GM19238 (cell line): ENCODE results near the gene SORCS3.

Source experiments
- DNase-seq: peaks from one replicate; pipeline ENCODE4 v3.0.0; 2011; ENCODE audit warnings: low spot score; ENCODE audit not compliant: insufficient read length

SORCS3 gene

GRCh38 chr10:104993085-104993484 lies 352.0 kb downstream of the SORCS3 start:
- DNase-seq = no peak

GRCh38 chr10:105001269-105001668 lies 360.2 kb downstream of the SORCS3 start:
- DNase-seq = no peak

GRCh38 chr10:105010411-105011121 lies 369.5 kb downstream of the SORCS3 start:
- DNase-seq = no peak

DNA sequence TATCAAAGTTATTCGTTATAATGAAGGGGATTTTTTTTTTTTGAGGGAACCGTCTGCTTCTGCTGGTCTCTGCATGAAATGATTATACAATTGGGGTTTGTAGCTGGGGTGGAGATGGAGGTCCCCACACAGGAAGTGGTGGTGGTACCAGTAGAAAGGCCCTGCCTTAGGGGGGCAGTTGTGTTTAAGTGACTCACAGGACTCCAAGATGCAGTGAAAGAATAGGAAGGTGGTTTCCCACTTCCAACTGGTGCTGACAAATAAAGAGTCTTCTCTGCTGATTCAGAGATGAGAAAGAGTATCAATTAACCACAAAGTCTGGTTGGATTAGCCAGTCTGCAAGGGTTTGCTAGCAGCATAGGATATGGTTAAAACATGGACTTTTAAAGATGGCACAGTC lies 376.0 kb downstream of the SORCS3 start:
- DNase-seq = no peak

DNA sequence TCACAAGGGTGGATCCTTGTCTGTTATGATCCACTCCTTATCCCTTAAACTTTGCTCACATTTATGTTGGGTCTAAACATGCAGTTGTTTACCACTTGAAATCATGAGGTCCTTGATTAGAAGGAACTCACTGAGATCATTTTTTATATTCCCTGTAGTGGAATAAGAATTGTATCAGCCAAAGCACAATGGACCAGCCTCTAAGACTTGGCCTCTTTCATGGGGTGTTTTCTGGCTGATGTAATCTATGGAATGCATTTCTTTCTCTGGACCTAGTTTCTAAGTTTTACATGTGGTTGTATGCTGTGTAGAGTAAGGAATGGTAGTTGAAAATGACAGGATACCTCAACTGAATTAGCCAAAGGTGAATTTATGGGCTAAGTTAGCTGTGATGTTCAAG lies 376.6 kb downstream of the SORCS3 start:
- no peak for DNase-seq

DNA sequence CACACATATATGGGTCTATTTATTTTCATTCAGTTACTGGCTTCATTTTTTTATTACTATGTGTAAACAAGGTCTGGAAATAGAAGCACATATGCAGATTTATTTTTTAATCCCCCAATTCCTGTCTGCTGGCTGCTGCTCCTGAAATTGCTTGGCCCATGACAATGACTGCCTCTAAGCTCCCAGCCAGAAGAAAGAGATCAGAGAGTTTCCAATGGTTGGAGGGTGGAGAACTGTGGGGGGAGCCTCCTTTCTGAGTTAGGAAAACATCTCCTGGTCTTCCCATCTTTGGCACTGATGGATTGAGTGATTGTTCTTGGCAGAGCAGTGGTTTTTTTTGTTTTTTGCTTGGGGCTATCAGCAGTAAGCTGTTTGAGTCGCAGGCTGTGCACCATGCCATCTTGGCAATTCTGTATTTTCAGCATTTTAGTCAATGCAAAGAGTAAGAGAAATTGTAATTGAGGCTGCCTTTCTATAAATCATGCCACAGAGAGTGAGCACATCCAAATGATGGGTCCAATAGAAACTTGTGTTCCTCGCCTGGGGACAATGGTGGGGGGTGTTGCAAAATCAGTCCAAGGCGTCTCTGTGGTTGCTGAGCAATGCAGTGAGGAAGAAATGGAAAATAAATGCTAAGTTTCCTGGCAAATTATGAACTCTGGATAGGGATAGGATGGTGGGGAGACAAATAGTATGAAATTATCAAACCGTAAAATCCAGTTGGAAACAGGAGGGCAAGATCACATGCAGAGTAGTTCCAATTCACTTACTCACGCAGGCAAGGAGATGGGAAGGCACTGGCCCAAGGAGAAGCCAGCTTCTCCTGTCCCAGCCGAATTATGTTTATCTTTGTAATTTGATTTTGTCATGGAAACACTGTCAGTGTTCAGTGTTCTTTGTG lies 382.4 kb downstream of the SORCS3 start:
- no peak for DNase-seq

DNA sequence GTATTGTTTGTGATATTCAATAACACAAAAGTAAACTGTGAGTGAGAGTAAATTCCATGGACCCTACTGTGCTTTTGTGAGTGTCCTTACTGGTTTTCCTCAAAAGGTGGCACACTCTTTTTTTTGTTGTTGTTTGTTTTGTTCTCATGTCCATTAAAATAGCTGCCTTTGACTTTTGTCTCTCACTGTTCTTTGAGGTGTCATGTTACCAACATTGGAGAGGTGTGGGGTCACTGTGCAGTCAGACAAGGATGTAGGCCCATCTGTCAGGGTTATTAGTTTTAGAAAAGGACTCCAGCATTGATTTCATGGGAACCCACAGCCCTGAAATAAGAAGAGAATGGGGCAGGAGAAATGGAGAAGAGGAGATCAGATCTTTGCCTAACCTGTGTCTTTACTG lies 383.1 kb downstream of the SORCS3 start:
- no peak for DNase-seq

DNA sequence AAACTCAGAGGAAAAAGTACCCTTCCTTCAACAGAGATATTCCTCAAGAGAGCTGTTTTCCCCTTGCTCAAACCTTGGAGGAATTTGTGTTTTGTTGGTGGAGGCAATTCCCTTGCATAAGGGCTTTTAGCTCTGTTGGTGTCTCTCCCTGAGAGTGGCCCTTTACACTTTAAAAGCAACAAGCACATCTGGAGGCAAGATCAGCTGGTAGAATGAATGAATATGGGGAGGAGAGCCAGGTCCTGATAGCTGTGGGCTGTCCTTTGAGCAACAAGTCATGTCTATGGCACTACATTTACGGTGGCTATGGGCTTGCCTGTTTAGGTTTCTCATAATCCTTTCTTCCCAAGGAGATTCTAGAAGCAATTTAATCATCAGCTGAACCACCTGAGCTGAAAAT lies 384.0 kb downstream of the SORCS3 start:
- no peak for DNase-seq

DNA sequence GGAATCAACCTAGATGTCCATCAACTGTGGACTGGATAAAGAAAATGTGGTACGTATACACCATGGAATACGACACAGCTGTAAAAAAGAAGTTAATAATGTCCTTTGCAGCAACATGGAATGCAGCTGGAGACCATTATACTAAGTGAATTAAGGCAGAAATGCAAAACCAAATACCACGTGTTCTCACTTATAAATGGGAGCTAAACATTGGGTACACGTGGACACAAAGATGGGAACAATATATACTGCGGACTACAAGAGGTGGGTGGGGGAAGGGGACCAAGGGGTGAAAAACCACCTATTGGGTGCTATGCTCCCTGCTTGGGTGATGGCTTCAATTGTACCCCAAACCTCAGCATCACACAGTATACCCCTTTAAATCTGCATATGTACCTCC lies 385.5 kb downstream of the SORCS3 start:
- DNase-seq = no peak

GRCh38 chr10:105029286-105029685 lies 388.2 kb downstream of the SORCS3 start:
- no peak for DNase-seq

DNA sequence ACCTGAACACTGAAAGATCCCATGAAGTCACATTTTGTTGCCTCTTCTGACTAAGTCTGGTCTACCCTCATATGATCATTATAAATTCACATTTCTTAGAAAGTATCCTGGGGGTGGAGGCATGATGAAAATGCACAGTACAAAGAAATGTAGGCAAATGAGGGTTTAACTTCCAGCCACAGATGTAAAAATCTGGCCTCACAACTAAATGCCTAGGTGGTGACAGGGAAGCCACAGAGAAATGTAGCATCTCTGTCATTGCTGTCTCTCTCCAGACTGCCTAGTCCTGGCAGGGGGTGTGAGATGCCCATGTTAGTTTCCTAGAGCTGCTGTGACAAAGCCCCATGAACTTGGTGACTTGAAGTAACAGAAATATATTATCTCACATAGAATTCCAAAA lies 395.9 kb downstream of the SORCS3 start:
- no peak for DNase-seq

- DNase-seq = no peak
Measured at GRCh38 chr10:105041956-105042355, 400.9 kb downstream of the SORCS3 start.

GRCh38 chr10:105042906-105043552 lies 401.9 kb downstream of the SORCS3 start:
- no peak for DNase-seq

GRCh38 chr10:105044902-105045301 lies 403.8 kb downstream of the SORCS3 start:
- no peak for DNase-seq

GRCh38 chr10:105056413-105056812 lies 415.3 kb downstream of the SORCS3 start:
- DNase-seq = no peak

DNA sequence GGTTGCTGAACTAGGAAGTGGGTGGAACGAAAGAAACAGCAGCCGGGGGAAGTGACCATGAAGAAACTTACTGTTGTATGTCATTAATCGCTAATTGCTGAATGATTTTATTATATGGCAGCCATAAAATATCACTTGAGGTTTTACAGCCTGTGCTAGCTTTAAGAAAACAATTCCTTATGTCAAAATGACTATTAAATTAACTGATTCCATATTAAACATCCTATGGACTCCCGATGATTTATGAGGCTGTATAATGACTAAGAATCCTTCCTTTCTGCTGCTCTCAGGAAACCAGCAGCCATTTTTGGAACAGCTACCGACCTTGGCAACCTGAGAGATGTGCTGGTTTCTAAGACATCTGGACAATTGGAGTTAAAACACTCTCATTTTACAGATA lies 421.9 kb downstream of the SORCS3 start:
- DNase-seq = no peak

GRCh38 chr10:105063796-105064195 lies 422.7 kb downstream of the SORCS3 start:
- no peak for DNase-seq

GRCh38 chr10:105068497-105068896 lies 427.4 kb downstream of the SORCS3 start:
- no peak for DNase-seq

GRCh38 chr10:105070249-105070648 lies 429.2 kb downstream of the SORCS3 start:
- DNase-seq = no peak

- DNase-seq = no peak
Measured at GRCh38 chr10:105070952-105071351, 429.9 kb downstream of the SORCS3 start.

DNA sequence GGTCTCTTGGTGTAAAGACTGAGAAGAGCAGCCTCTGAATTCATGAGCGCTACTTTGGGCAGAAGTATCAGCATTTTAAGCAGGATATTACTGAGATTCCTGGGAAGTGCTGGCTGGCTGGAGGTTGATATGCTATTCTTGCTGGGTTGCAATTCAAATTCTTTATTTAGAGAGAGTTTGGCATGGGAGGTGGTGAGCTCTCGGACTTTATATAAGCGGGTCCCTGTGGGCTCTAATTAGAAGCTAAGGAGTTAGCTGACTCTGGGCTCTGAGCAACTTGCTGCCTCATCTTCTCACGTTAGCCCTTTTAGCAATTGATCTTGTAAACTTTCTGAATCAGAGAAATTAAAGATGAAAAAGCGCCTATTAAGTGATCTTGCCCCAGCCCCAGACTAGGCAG lies 430.9 kb downstream of the SORCS3 start:
- DNase-seq = no peak

- DNase-seq = no peak
Measured at GRCh38 chr10:105073999-105074398, 432.9 kb downstream of the SORCS3 start.
